ENCODE measurements around the gene ARMC6. TPM values are rescaled to one million over a fixed set of nuclear protein-coding genes. Genes with fewer than 3 reads are reported as not detected.

ARMC6 gene
- total RNA-seq, 2 donors from 2014 or later = 21.0 to 38.6 TPM

- ATAC-seq (ENCODE audit: insufficient number of reproducible peaks, low FRiP score, low read depth) (no peak), DNase-seq (ENCODE audit: low spot score) (no peak)
- peaks cover 25% of the 10 kb centered on the region for H3K36me3 ChIP-seq
- H3K27me3 ChIP-seq (replicated peaks; ENCODE audit: insufficient read depth) = no peaks in the 10 kb centered on the region
- no peak for TF ChIP-seq CTCF (IDR thresholded peaks at IDR 0.05)
- no peaks in the 10 kb centered on the region for H3K4me1 ChIP-seq (ENCODE audit: control insufficient read depth in 1 of 2, low read depth in 2 of 2)
- H3K9me3 ChIP-seq = no peaks in the 10 kb centered on the region
- no peak overlapping the region for H3K4me3 ChIP-seq
- no peak overlapping the region for H3K27ac ChIP-seq
These were observed 33.3 kb upstream of the ARMC6 start for GRCh38 chr19:18999896-19000620.

DNA sequence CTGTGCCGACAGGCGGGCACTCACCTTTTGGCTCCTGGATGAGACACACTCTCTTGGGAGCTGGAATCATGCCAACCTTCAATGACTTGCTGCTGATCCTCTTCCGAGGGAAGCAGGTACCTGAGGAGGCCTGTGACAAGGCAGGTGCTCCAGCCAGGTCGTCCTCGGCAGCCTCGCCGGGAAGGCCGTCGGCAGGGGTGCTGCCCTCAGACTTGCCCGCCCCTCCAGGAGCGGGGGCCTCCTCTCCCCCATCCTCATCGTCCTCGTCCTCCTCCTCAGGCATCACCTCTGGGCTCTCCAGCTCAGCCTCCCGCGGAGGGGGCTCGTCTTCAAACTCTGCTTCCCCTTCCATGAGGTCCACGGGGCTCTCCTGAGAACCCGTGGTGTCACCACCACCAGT lies 29.3 kb upstream of the ARMC6 start:
- Histone ChIP-seq H3K27ac (no peak overlapping the region), H3K36me3 (peaks cover 43% of the 10 kb centered on the region), H3K9me3 (no peaks in the 10 kb centered on the region), H3K27me3 (replicated peaks; ENCODE audit: insufficient read depth) (no peaks in the 10 kb centered on the region), H3K4me1 (ENCODE audit: control insufficient read depth in 1 of 2, low read depth in 2 of 2) (no peaks in the 10 kb centered on the region), H3K4me3 (no peak overlapping the region)
- TF ChIP-seq CTCF (IDR thresholded peaks at IDR 0.05) = no peak
- DNase-seq (ENCODE audit: low spot score) (no peak), ATAC-seq (ENCODE audit: insufficient number of reproducible peaks, low FRiP score, low read depth) (no peak)

DNA sequence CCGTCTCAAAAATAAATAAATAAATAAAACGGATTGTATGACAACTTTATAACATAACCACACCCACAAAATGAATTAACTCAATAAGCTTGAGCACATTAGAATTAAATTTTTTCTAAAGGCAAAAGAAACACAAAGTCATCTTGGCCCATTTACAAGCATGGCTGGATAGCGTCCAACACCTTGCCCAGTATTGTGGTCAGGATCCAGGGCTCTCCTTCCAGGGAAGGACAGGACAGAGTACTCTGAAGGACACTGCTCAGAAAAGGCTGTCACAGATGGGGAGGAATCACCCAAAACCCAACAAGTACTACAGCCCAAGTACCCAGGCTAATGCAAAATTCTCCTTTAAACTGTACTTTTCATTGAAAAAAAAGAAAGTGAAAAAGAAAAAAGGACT lies 27.2 kb upstream of the ARMC6 start:
- Histone ChIP-seq H3K4me1 (ENCODE audit: control insufficient read depth in 1 of 2, low read depth in 2 of 2) (no peaks in the 10 kb centered on the region), H3K4me3 (no peak overlapping the region), H3K9me3 (no peaks in the 10 kb centered on the region), H3K36me3 (peaks cover 59% of the 10 kb centered on the region), H3K27ac (no peak overlapping the region), H3K27me3 (replicated peaks; ENCODE audit: insufficient read depth) (no peaks in the 10 kb centered on the region)
- no peak for TF ChIP-seq CTCF (IDR thresholded peaks at IDR 0.05)
- ATAC-seq (ENCODE audit: insufficient number of reproducible peaks, low FRiP score, low read depth) (no peak), DNase-seq (ENCODE audit: low spot score) (no peak)

- DNase-seq (ENCODE audit: low spot score) (no peak), ATAC-seq (ENCODE audit: insufficient number of reproducible peaks, low FRiP score, low read depth) (no peak)
- Histone ChIP-seq H3K36me3 (peaks cover 58% of the 10 kb centered on the region), H3K4me3 (no peak overlapping the region), H3K27me3 (replicated peaks; ENCODE audit: insufficient read depth) (no peaks in the 10 kb centered on the region), H3K27ac (no peak overlapping the region), H3K9me3 (no peaks in the 10 kb centered on the region), H3K4me1 (ENCODE audit: control insufficient read depth in 1 of 2, low read depth in 2 of 2) (no peaks in the 10 kb centered on the region)
- no peak for TF ChIP-seq CTCF (IDR thresholded peaks at IDR 0.05)
These were observed 23.5 kb upstream of the ARMC6 start for GRCh38 chr19:19009951-19010350.

DNA sequence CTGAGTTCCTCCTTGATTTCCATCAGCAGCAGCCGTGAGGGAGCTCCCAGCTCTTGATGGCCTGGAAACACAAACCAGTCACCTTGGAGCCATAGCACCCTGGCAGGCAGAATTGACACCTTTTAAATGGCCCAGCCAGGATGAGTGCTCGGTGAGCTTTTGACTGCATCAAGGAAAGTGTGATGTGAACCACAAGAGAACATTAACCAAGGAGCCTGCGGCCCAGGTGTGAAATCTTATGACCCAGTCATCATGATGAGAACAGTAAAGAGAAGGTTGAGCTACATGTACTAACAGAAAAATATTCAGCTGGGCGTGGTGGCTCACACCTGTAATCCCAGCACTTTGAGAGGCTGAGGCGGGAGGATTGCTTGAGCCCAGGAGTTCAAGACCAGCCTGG lies 22.9 kb upstream of the ARMC6 start:
- DNase-seq (ENCODE audit: low spot score) = no peak
- H3K27ac ChIP-seq = no peak overlapping the region
- ATAC-seq (ENCODE audit: insufficient number of reproducible peaks, low FRiP score, low read depth) = no peak
- peaks cover 58% of the 10 kb centered on the region for H3K36me3 ChIP-seq
- TF ChIP-seq CTCF (IDR thresholded peaks at IDR 0.05) = no peak
- H3K9me3 ChIP-seq = no peaks in the 10 kb centered on the region
- H3K27me3 ChIP-seq (replicated peaks; ENCODE audit: insufficient read depth) = no peaks in the 10 kb centered on the region
- H3K4me3 ChIP-seq = no peak overlapping the region
- no peaks in the 10 kb centered on the region for H3K4me1 ChIP-seq (ENCODE audit: control insufficient read depth in 1 of 2, low read depth in 2 of 2)
